Activated CD8-positive, alpha-beta memory T cell treated with anti-CD3 and anti-CD28 coated beads for 1 hour (primary cell): ENCODE measurements around the gene PPP2R5C.
A peak's percentile ranks its signal among the peaks of the same experiment; 100 is the strongest.
"Not testable (repeated sequence)": the region's sequence is repeated elsewhere in the genome, so short reads cannot be mapped to it uniquely, and the experiment has no call there.

Source experiments
- DNase-seq, 2 donors: peaks; one replicate each; pipeline ENCODE4 v3.0.0-alpha.2; 2020; ENCODE audit warnings: low read depth in 1 of 2; ENCODE audit errors: extremely low read depth in 1 of 2

Gene PPP2R5C

GRCh38 chr14:101961746-101962502 lies 200.4 kb downstream of the PPP2R5C start:
- no peak for DNase-seq

GRCh38 chr14:101962503-101962874 lies 201.0 kb downstream of the PPP2R5C start:
- DNase-seq: no peak

GRCh38 chr14:101963052-101963451 lies 201.5 kb downstream of the PPP2R5C start:
- DNase-seq: no peak

- DNase-seq: no peak
Measured at GRCh38 chr14:101963656-101964296, 202.3 kb downstream of the PPP2R5C start.

- DNase-seq: peak; percentile 45 to 85
Measured at GRCh38 chr14:101964297-101965180, 203.0 kb downstream of the PPP2R5C start, which contains the start of gene DYNC1H1. DYNC1H1 (plus strand) TSS chr14:101964573; CDS start chr14:101964692, 119 bp downstream.

GRCh38 chr14:101965181-101965544 lies 203.7 kb downstream of the PPP2R5C start:
- peak in 1 of 2 donors; percentile 37 for DNase-seq

GRCh38 chr14:101965770-101966722 lies 204.5 kb downstream of the PPP2R5C start:
- no peak for DNase-seq

GRCh38 chr14:101966742-101967141 lies 205.2 kb downstream of the PPP2R5C start:
- no peak for DNase-seq

GRCh38 chr14:101968186-101968585 lies 206.7 kb downstream of the PPP2R5C start:
- no peak for DNase-seq

GRCh38 chr14:101969481-101969880 lies 208.0 kb downstream of the PPP2R5C start:
- no peak for DNase-seq

- no peak for DNase-seq
Measured at GRCh38 chr14:101970830-101971400, 209.4 kb downstream of the PPP2R5C start.

- not testable (repeated sequence) for DNase-seq
Measured at GRCh38 chr14:101971458-101971857, 209.9 kb downstream of the PPP2R5C start.

GRCh38 chr14:101972126-101972866 lies 210.8 kb downstream of the PPP2R5C start:
- DNase-seq: no peak

- DNase-seq: no peak
Measured at GRCh38 chr14:101973356-101973755, 211.8 kb downstream of the PPP2R5C start.

GRCh38 chr14:101975231-101975630 lies 213.7 kb downstream of the PPP2R5C start:
- DNase-seq: no peak
